Retinal pigment epithelial cell (primary cell): ENCODE results near the gene LAMA1.

Experiments
- DNase-seq: peaks from one replicate; pipeline ENCODE4 v3.0.0-alpha.2; 2010; ENCODE audit warnings: low read depth
- H3K4me3 ChIP-seq: 2 replicates; pipeline ENCODE4 v1.5.1; 2011; ENCODE audit warnings: mild to moderate bottlenecking, low read length, control low read depth, moderate library complexity
- TF ChIP-seq, protein P1 (sequence below): conservative IDR thresholded peaks from 2 replicates; pipeline ENCODE4 v1.5.1; 2011; ENCODE audit warnings: low read depth, low read length, control low read depth, inconsistent platforms

The LAMA1 gene

DNA sequence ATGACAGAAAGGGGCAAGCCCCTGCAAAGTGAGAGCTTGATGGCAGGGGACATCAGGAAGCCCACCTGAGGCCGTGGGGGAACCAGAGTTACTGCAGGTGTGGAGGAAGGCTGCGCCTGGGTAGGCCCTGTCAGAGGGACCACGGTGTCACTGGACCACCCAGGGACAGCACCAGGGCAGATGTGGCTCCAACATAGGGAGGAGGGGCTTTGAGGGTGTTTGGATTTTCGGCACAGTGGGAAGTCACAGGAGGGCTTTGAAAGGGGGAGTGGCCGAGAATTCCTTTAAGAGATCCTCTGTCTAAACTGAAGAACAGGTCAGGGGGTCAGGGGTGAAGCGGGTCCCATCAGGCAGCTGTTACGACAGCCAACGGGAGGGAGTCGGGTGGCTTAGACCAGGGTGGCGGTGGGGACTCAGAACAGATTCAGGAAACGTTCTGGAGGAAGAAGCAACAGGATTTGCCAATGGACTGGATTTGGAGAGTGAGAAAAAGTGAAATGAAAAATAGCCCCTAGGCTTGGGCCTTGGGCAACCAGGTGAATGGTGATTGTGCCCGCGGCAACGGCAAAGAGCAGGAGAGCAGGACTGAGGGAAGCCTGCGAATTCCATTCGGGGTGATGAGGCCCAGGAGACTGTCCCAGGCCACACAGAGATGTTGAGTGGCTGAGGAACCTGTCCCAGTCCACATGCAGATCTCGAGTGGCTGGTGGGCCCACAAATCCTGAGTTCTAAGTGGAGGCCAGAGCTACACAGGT lies 166.1 kb downstream of the LAMA1 start:
- TF ChIP-seq, protein P1, sequence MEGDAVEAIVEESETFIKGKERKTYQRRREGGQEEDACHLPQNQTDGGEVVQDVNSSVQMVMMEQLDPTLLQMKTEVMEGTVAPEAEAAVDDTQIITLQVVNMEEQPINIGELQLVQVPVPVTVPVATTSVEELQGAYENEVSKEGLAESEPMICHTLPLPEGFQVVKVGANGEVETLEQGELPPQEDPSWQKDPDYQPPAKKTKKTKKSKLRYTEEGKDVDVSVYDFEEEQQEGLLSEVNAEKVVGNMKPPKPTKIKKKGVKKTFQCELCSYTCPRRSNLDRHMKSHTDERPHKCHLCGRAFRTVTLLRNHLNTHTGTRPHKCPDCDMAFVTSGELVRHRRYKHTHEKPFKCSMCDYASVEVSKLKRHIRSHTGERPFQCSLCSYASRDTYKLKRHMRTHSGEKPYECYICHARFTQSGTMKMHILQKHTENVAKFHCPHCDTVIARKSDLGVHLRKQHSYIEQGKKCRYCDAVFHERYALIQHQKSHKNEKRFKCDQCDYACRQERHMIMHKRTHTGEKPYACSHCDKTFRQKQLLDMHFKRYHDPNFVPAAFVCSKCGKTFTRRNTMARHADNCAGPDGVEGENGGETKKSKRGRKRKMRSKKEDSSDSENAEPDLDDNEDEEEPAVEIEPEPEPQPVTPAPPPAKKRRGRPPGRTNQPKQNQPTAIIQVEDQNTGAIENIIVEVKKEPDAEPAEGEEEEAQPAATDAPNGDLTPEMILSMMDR = no peak
- H3K4me3 ChIP-seq = no peak overlapping the region
- DNase-seq = no peak

DNA sequence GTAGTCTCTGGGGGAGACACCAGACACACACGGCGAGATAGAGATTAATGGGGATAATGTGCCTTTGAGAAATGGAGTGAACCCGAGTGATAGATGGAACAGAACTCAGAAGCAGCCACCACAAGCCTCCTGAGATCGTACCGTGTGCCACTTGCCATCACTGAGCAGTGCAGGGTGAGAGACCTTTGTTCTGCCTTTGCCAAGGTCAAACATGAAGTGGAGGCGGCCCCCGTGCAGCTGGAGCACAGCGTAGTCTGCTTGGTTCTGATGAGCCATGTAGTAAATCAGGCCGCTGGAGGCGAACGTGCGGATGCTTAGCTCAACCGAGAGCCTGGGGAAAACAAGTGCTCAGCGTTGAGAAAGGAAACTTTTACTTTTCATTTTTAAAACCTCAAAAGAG lies 167.0 kb downstream of the LAMA1 start:
- no peak for DNase-seq
- TF ChIP-seq, protein P1 = no peak
- H3K4me3 ChIP-seq = no peak overlapping the region

DNA sequence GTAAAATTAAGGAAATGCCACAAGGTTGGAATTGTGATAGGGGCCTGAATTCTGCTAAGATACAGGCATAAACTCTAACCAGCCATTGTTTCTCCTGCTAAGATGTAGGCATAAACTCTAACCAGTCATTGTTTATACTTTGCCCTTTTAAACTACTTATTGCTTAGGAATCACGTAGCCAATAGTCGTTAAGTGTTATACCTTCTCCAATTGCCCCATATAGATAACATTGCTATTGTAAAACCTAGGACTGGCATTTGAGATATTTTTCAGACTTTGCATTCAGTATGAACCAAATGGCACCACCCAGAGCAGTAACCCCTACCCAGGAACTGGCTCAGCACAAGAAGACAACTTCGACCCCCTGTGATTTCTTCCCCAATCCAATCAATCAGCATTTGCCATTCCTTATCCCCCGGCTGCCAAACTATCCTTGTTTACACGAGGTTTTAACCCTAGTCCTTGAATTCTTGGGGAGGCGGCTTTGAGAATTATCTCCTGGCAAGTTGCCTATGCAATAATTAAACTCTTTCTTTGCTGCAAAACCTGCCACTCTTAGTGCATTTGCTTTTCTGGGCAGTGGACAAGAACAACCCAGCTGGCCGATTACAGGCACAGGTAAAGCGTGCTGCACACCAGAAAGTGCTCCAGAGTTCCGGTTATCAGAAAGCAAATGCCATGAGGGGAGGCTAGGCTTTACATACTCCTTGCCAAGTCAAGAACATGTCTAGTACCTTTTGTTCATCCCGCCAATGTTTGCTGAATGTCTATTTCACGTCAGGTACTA lies 167.6 kb downstream of the LAMA1 start:
- no peak for DNase-seq
- TF ChIP-seq, protein P1 = no peak
- H3K4me3 ChIP-seq = no peak overlapping the region

DNA sequence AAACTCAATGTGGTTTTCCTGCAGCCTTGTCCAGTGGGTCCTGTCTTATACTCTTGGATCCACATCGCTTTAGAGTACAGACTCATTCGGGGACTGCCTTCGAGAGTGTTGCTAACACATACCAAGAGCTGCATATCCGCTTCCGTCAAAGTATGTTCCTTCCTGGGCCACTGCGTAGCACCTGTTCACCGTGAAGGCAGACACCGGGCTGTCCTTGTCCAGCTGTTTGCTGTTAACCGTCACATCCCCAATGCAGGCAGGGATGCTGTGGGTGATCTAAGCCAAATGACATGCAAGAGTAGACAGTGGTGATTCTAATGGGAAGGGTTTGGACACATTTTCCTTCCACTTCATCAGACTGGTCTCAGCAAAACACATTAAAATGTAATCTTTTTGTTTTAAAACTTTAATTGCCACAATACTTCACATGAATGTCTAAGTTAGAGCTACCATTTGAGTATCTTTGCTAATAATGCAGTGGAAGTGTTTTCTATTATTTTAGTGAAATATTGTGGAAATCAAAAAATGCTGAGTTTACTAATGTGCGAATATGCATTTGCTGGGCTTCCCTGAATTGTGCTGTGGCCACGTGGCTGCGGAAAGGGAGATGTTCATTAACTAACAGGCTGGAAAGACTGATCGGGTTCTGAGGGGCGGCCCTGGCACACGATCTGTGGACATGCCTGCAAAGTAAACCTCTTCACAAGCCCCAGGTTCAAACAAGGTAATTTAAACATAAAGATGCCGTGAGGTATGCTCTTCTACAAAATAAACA lies 169.1 kb downstream of the LAMA1 start:
- no peak for DNase-seq
- TF ChIP-seq, protein P1 = no peak
- no peak overlapping the region for H3K4me3 ChIP-seq

- no peak for DNase-seq
- no peak overlapping the region for H3K4me3 ChIP-seq
- TF ChIP-seq, protein P1 = no peak
These were observed 170.1 kb downstream of the LAMA1 start for GRCh38 chr18:6947338-6948030.

DNA sequence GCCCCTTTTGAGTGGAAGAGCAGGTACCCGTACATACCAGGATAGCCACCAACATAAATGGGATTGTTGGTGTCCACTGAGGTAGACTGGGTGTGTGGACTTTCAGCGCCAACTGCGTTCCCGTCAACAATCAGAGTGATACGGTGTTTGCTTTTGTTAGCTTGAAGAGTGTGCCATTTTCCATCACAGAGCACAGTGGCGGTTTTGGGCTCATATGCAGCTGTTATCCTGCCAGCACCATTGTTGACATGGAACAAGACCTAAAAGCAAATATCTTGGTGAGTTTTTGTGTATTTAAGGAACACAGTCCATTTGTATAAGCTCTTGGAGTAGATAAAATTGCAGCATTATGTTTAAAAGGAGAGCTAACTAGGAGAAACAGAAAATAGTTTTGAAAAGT lies 174.5 kb downstream of the LAMA1 start:
- TF ChIP-seq, protein P1 = no peak
- DNase-seq = no peak
- H3K4me3 ChIP-seq = no peak overlapping the region
